HepG2 (cell line): ENCODE data around the gene MICA. TPM values are rescaled to one million over a fixed set of nuclear protein-coding genes. Genes with fewer than 3 reads are reported as not detected.

Experiments used
- DR1 ChIP-seq: sonication (generic); formaldehyde crosslinking; IDR thresholded peaks from 2 replicates; pipeline ENCODE4 v1.8.0; 2021; ENCODE audit warnings: mild to moderate bottlenecking, missing genetic modification reagents, inconsistent platforms
- ERF ChIP-seq: IDR thresholded peaks from 2 replicates; pipeline ENCODE4 v1.6.1; 2018; ENCODE audit warnings: missing biosample characterization, missing genetic modification reagents
- IKZF4 ChIP-seq: sonication (generic); formaldehyde crosslinking; IDR thresholded peaks from 2 replicates; pipeline ENCODE4 v1.5.1; 2020; ENCODE audit warnings: borderline replicate concordance, mild to moderate bottlenecking, low read depth, missing genetic modification reagents; ENCODE audit errors: not compliant biosample characterization
- POLR2A ChIP-seq, 2 experiments: IDR thresholded peaks; 2 replicates each; pipeline ENCODE4 v1.6.1; 2011; ENCODE audit warnings: low read depth in 2 of 2, low read length in 2 of 2, mild to moderate bottlenecking in 1 of 2, moderate library complexity in 1 of 2; ENCODE audit not compliant: insufficient read depth in 1 of 2
- POLR2AphosphoS5 ChIP-seq: IDR thresholded peaks from 2 replicates; pipeline ENCODE4 v1.6.1; 2012; ENCODE audit warnings: low read depth, low read length
- POLR2G ChIP-seq: fragments of 200-400 bp; formaldehyde crosslinking; IDR thresholded peaks from 2 replicates; pipeline ENCODE4 v1.6.1; 2018; ENCODE audit warnings: mild to moderate bottlenecking, low read depth, low read length, moderate library complexity
- PPARG ChIP-seq: conservative IDR thresholded peaks from 2 replicates; pipeline ENCODE4 v1.6.1; 2016; ENCODE audit warnings: missing biosample characterization, missing genetic modification reagents
- SNAPC2 ChIP-seq: sonication (generic); formaldehyde crosslinking; IDR thresholded peaks from 2 replicates; pipeline ENCODE4 v1.8.1; 2022; ENCODE audit warnings: mild to moderate bottlenecking, missing genetic modification reagents
- TP53 ChIP-seq: sonication (generic); formaldehyde crosslinking; conservative IDR thresholded peaks from 2 replicates; pipeline ENCODE4 v1.4.0; 2020; ENCODE audit warnings: missing genetic modification reagents
- ZKSCAN1 ChIP-seq: fragments of 150-350 bp; IDR thresholded peaks from 2 replicates; pipeline ENCODE4 v1.6.1; 2014; ENCODE audit warnings: low read length
- ZNF12 ChIP-seq: sonication (generic); formaldehyde crosslinking; IDR thresholded peaks from 2 replicates; pipeline ENCODE4 v1.5.0; 2020; ENCODE audit warnings: missing genetic modification reagents
- ZNF225 ChIP-seq: sonication (generic); formaldehyde crosslinking; IDR thresholded peaks from 2 replicates; pipeline ENCODE4 v1.4.0; 2020; ENCODE audit warnings: mild to moderate bottlenecking, missing genetic modification reagents
- ZNF292 ChIP-seq: sonication (generic); formaldehyde crosslinking; IDR thresholded peaks from 2 replicates; pipeline ENCODE4 v1.8.1; 2022; ENCODE audit warnings: mild to moderate bottlenecking, low read depth, missing genetic modification reagents, borderline replicate concordance
- ZNF350 ChIP-seq: sonication (generic); formaldehyde crosslinking; IDR thresholded peaks from 2 replicates; pipeline ENCODE4 v1.4.0; 2020; ENCODE audit warnings: mild to moderate bottlenecking, low read depth, missing genetic modification reagents, borderline replicate concordance
- ZNF441 ChIP-seq: sonication (generic); formaldehyde crosslinking; IDR thresholded peaks from 2 replicates; pipeline ENCODE4 v1.7.0; 2021; ENCODE audit warnings: missing genetic modification reagents, borderline replicate concordance
- ZNF550 ChIP-seq: sonication (generic); formaldehyde crosslinking; IDR thresholded peaks from 2 replicates; pipeline ENCODE4 v1.4.0; 2020; ENCODE audit warnings: mild to moderate bottlenecking, missing genetic modification reagents, borderline replicate concordance
- ZNF891 ChIP-seq: sonication (generic); formaldehyde crosslinking; IDR thresholded peaks from 2 replicates; pipeline ENCODE4 v1.5.0; 2020; ENCODE audit warnings: mild to moderate bottlenecking, missing genetic modification reagents
- polyA plus RNA-seq, 8 experiments: library from polyadenylated mRNA; depleted of rRNA in 3 of 8; stranded (reverse) in 7 of 8; unstranded in 1 of 8; fragments of >200 nt; fragmentation: Illumina TruSeq in 4 of 8; extraction: Trizol in 4 of 8; gene quantifications; 2 replicates each; pipeline versions ENCODE4 v1.2.1 to v1.2.3, GENCODE V29; 2011 to 2016; ENCODE audit warnings: low read depth in 4 of 8, missing spikeins in 1 of 8, mixed read lengths in 1 of 8; ENCODE audit not compliant: insufficient read depth in 1 of 8
- total RNA-seq, 5 experiments: library from RNA; depleted of rRNA; stranded (reverse); fragments of >200 nt; fragmentation: Illumina TruSeq; extraction: Trizol; gene quantifications; 2 replicates each; pipeline ENCODE4 v1.2.3, GENCODE V29; 2016; ENCODE audit warnings: low read depth in 1 of 5
- TF ChIP-seq, protein P1 (sequence below): sonication (generic); formaldehyde crosslinking; IDR thresholded peaks from 2 replicates; pipeline ENCODE4 v1.5.1; 2020; ENCODE audit warnings: missing genetic modification reagents, mild to moderate bottlenecking, borderline replicate concordance
- TF ChIP-seq, protein P2 (sequence below): sonication (generic); formaldehyde crosslinking; IDR thresholded peaks from 2 replicates; pipeline ENCODE4; 2020; ENCODE audit warnings: missing genetic modification reagents, mild to moderate bottlenecking, borderline replicate concordance
- TF ChIP-seq, protein P3 (sequence below): IDR thresholded peaks from 2 replicates; pipeline ENCODE4 v1.6.1; 2016; ENCODE audit warnings: missing genetic modification reagents, missing compliant biosample characterization
- TF ChIP-seq, protein P4 (sequence below): sonication (generic); formaldehyde crosslinking; IDR thresholded peaks from 2 replicates; pipeline ENCODE4 v1.8.0; 2022; ENCODE audit warnings: missing genetic modification reagents, low read depth, mild to moderate bottlenecking, borderline replicate concordance
- TF ChIP-seq, protein P5 (sequence below): sonication (generic); formaldehyde crosslinking; IDR thresholded peaks from 2 replicates; pipeline ENCODE4 v1.5.0; 2020; ENCODE audit warnings: missing genetic modification reagents

MICA gene
- total and polyA plus RNA-seq, 2 of the 13 experiments (the other 11 are each of a cell fraction or from before 2014, with no cell fraction given) = 21.6 to 38.1 TPM

DNA sequence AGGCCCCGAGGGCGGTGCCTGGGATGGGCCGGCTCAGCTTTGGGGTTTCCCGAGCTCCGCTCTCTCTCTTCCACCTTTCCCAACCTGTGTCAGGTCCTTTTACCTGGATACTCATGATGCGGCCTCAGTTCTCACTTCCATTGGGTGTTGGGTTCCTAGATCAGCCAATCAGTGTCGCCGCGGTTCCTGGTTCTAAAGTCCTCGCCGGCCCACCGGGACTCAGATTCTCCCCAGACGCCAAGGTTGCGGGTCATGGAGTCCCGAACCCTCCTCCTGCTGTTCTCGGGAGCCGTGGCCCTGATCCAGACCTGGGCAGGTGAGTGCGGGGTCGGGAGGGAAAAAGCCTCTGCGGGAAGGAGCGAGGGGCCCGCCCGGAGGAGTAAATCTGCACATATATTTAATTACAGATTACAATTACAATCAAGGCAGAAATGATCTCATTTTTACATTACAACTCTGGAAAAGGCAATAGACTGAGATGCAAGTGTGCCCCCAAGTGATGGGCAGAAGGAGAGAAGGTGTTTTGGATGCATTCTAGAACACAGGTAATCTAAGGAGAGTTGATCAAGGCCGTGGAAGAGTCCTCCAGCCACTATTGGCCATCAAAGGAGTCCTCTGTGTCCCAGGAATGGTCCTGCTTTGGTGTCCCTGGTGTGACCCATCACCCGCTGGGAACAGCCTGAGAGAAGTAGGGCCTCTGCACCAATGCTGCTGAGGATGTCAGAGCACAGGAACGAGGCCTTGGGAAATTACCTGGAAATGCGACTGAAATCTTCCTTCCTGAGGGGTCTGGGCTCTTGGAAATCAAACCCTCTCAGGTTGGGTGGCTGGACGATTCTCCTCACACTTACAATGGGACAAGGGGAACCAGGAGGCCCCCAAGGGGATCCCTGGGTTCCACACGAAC, 59.8 kb downstream of the MICA start (continued):
- TF ChIP-seq, protein P1, sequence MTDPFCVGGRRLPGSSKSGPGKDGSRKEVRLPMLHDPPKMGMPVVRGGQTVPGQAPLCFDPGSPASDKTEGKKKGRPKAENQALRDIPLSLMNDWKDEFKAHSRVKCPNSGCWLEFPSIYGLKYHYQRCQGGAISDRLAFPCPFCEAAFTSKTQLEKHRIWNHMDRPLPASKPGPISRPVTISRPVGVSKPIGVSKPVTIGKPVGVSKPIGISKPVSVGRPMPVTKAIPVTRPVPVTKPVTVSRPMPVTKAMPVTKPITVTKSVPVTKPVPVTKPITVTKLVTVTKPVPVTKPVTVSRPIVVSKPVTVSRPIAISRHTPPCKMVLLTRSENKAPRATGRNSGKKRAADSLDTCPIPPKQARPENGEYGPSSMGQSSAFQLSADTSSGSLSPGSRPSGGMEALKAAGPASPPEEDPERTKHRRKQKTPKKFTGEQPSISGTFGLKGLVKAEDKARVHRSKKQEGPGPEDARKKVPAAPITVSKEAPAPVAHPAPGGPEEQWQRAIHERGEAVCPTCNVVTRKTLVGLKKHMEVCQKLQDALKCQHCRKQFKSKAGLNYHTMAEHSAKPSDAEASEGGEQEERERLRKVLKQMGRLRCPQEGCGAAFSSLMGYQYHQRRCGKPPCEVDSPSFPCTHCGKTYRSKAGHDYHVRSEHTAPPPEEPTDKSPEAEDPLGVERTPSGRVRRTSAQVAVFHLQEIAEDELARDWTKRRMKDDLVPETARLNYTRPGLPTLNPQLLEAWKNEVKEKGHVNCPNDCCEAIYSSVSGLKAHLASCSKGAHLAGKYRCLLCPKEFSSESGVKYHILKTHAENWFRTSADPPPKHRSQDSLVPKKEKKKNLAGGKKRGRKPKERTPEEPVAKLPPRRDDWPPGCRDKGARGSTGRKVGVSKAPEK (CRISPR knock-in tag) = no peak
- no peak; the same call in 1 of the 2 replicates for TF ChIP-seq ZKSCAN1
- peak; percentile 82 for TF ChIP-seq ZNF891 (CRISPR knock-in tag)
- peak; percentile 70 for TF ChIP-seq POLR2G
- TF ChIP-seq, protein P2, sequence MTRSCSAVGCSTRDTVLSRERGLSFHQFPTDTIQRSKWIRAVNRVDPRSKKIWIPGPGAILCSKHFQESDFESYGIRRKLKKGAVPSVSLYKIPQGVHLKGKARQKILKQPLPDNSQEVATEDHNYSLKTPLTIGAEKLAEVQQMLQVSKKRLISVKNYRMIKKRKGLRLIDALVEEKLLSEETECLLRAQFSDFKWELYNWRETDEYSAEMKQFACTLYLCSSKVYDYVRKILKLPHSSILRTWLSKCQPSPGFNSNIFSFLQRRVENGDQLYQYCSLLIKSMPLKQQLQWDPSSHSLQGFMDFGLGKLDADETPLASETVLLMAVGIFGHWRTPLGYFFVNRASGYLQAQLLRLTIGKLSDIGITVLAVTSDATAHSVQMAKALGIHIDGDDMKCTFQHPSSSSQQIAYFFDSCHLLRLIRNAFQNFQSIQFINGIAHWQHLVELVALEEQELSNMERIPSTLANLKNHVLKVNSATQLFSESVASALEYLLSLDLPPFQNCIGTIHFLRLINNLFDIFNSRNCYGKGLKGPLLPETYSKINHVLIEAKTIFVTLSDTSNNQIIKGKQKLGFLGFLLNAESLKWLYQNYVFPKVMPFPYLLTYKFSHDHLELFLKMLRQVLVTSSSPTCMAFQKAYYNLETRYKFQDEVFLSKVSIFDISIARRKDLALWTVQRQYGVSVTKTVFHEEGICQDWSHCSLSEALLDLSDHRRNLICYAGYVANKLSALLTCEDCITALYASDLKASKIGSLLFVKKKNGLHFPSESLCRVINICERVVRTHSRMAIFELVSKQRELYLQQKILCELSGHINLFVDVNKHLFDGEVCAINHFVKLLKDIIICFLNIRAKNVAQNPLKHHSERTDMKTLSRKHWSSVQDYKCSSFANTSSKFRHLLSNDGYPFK = peak; percentile 52; the same call in 1 of the 2 replicates
- 0 out of 2 replicates have a peak, but pooled peaks have one; percentile 3 for TF ChIP-seq PPARG (CRISPR knock-in tag)
- peak; percentile 69 to 84 for TF ChIP-seq POLR2A (IDR thresholded peaks at IDR 0.05; ENCODE audit: insufficient read depth in 1 of 2, low read depth in 2 of 2, low read length in 2 of 2)
- TF ChIP-seq ZNF550 (CRISPR knock-in tag) = 0 out of 2 replicates have a peak, but pooled peaks have one; percentile 66
- no peak for TF ChIP-seq ZNF441 (CRISPR knock-in tag)
- TF ChIP-seq, protein P3, sequence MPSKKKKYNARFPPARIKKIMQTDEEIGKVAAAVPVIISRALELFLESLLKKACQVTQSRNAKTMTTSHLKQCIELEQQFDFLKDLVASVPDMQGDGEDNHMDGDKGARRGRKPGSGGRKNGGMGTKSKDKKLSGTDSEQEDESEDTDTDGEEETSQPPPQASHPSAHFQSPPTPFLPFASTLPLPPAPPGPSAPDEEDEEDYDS (CRISPR knock-in tag) = peak; percentile 90
- no peak for TF ChIP-seq SNAPC2 (CRISPR knock-in tag)
- TF ChIP-seq ZNF292 = no peak
- TF ChIP-seq, protein P4, sequence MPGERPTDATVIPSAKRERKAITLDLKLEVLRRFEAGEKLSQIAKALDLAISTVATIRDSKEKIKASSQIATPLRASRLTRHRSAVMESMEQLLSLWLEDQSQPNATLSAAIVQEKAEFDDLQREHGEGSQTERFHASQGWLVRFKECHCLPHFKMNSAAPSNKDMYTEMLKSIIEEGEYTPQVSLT (CRISPR knock-in tag) = no peak
- TF ChIP-seq POLR2AphosphoS5 = peak; percentile 85
- no peak for TF ChIP-seq IKZF4 (CRISPR knock-in tag)
- TF ChIP-seq ZNF12 = no peak
- TF ChIP-seq, protein P5, sequence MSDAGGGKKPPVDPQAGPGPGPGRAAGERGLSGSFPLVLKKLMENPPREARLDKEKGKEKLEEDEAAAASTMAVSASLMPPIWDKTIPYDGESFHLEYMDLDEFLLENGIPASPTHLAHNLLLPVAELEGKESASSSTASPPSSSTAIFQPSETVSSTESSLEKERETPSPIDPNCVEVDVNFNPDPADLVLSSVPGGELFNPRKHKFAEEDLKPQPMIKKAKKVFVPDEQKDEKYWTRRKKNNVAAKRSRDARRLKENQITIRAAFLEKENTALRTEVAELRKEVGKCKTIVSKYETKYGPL (CRISPR knock-in tag) = no peak
- TF ChIP-seq TP53 (CRISPR knock-in tag) = no peak
- TF ChIP-seq DR1 (CRISPR knock-in tag) = peak; percentile 65
- TF ChIP-seq ZNF350 (CRISPR knock-in tag) = peak; percentile 82; the same call in 1 of the 2 replicates
- 0 out of 2 replicates have a peak, but pooled peaks have one; percentile 15 for TF ChIP-seq ERF (CRISPR knock-in tag)
- TF ChIP-seq ZNF225 (CRISPR knock-in tag) = no peak
